Esophagus muscularis mucosa (tissue), 4 donors: ENCODE measurements around the gene DDX55.
A peak's percentile ranks its signal among the peaks of the same experiment; 100 is the strongest.

ENCODE experiments used
- CTCF ChIP-seq, 3 experiments: fragments of 200-600 bp in 2 of 3; fragments of 450-650 bp in 1 of 3; sonication (generic) in 2 of 3; IDR thresholded peaks; one replicate each; pipeline ENCODE4 v1.5.1; 2017 to 2019; ENCODE audit warnings: antibody characterized with exemption in 3 of 3, mild to moderate bottlenecking in 2 of 3, moderate library complexity in 1 of 3
- EP300 ChIP-seq: sonication (generic); formaldehyde crosslinking; IDR thresholded peaks from one replicate; pipeline ENCODE4 v1.6.1; 2017; ENCODE audit warnings: antibody characterized with exemption
- POLR2A ChIP-seq: fragments of 450-650 bp; IDR thresholded peaks from one replicate; pipeline ENCODE4 v1.6.1; 2017; ENCODE audit warnings: antibody characterized with exemption, moderate library complexity, mild to moderate bottlenecking, low read depth
- POLR2AphosphoS5 ChIP-seq, 2 donors: sonication (generic); formaldehyde crosslinking; IDR thresholded peaks; one replicate each; pipeline ENCODE4 v1.6.1; 2017; ENCODE audit warnings: antibody characterized with exemption in 2 of 2

GRCh38 chr12:123601602-123602489, at the start of gene DDX55:
- TF ChIP-seq CTCF (IDR thresholded peaks at IDR 0.05) (peak; percentile 48 to 70 (median 58)), EP300 (no peak), POLR2A (no peak), POLR2AphosphoS5 (IDR thresholded peaks at IDR 0.05) (peak; percentile 88 to 94)
